Right lobe of liver (tissue), 6 donors: ENCODE measurements around the gene MATK. TPM values are rescaled to one million over a fixed set of nuclear protein-coding genes. Genes with fewer than 3 reads are reported as not detected.

ENCODE experiments used
- ATAC-seq, 4 donors: fragments of 200-7000 bp; cut with Tn5 transposase; one replicate each; pipeline ENCODE4 v1.9.1; 2020; ENCODE audit warnings: mild to moderate bottlenecking in 4 of 4, moderate library complexity in 4 of 4
- DNase-seq, 3 donors: peaks; one replicate each; pipeline ENCODE4 v3.0.0-alpha.2; 2020
- H3K27ac ChIP-seq, 3 donors: fragments of 200-600 bp; one replicate each; pipeline ENCODE4 v1.8.0; 2022
- H3K27me3 ChIP-seq, 2 donors: fragments of 200-600 bp; one replicate each; pipeline ENCODE4 v1.8.0; 2022
- H3K36me3 ChIP-seq, 4 donors: fragments of 200-600 bp; sonication (generic) in 1 of 4; one replicate each; pipeline versions ENCODE4 v1.5.1 to v1.8.0; 2017 to 2022; ENCODE audit warnings: control low read depth in 1 of 4
- H3K4me1 ChIP-seq, 4 donors: fragments of 200-600 bp; sonication (generic) in 1 of 4; one replicate each; pipeline versions ENCODE4 v1.5.1 to v1.8.0; 2017 to 2022; ENCODE audit warnings: control low read depth in 1 of 4
- H3K4me3 ChIP-seq, 3 donors: fragments of 200-600 bp; one replicate each; pipeline ENCODE4 v1.8.0; 2022
- H3K9me3 ChIP-seq, 4 donors: fragments of 200-600 bp; sonication (generic) in 1 of 4; one replicate each; pipeline versions ENCODE4 v1.5.1 to v1.8.0; 2017 to 2022; ENCODE audit warnings: control low read depth in 1 of 4
- CTCF ChIP-seq, 4 donors: fragments of 200-600 bp in 3 of 4; fragments of 450-650 bp in 1 of 4; IDR thresholded peaks; one replicate each; pipeline versions ENCODE4 v1.5.1 to v1.8.0; 2016 to 2022; ENCODE audit warnings: antibody characterized with exemption in 4 of 4, mild to moderate bottlenecking in 2 of 4
- POLR2A ChIP-seq: fragments of 450-650 bp; IDR thresholded peaks from one replicate; pipeline ENCODE4 v1.6.1; 2017; ENCODE audit warnings: antibody characterized with exemption, mild to moderate bottlenecking
- WGBS: methylation state at CpG from one replicate; pipeline ENCODE4 v1.1.6; 2018; ENCODE audit warnings: low coverage, low lambda C conversion rate; ENCODE audit not compliant: insufficient coverage; ENCODE audit errors: missing lambda C conversion rate; 5-methylcytosine and 5-hydroxymethylcytosine counted together
- intact Hi-C, 2 donors: fragments of 100-400 bp; cut with DNase I; formaldehyde crosslinking; loops; one replicate each; pipeline versions ENCODE4 v1.11.2 to v1.14.1; 2022
- total RNA-seq, 6 experiments: library from RNA; depleted of rRNA in 2 of 6; stranded (reverse); fragments of >200 nt in 2 of 6; fragmentation: NEBNext Ultra II Directional in 3 of 6; extraction: Animal tissue kit (Norgen Biotek cat#: 25700) in 3 of 6; gene quantifications; one replicate each; pipeline versions ENCODE4 v1.1.0 to v1.2.4, GENCODE V29; 2016 to 2023
- donor health status: DM: no; HTN: yes; CAD: no.
- donor health status: DM: no; HTN: no; CAD: no.
- donor health status: DM: no; HTN: no; CAD: no.
- donor health status: DM: no; HTN: yes; CAD: no.
- donor health status: DM: no; HTN: yes; CAD: no.

Gene MATK
- total RNA-seq, 6 experiments from 2014 or later: 0.49 to 2.5 (median 0.90) TPM

- DNase-seq: no peak
- no peak for ATAC-seq
- H3K27ac ChIP-seq: no peak overlapping the region
- no peaks in the 10 kb centered on the region for H3K36me3 ChIP-seq
- 89% methylated on average over 3 of the region's 12 CpGs for WGBS
- no peaks in the 10 kb centered on the region for H3K4me1 ChIP-seq
- TF ChIP-seq POLR2A (no peak), CTCF (IDR thresholded peaks at IDR 0.05) (no peak)
- no peaks in the 10 kb centered on the region for H3K9me3 ChIP-seq
- intact Hi-C loops: no loop called here
- H3K4me3 ChIP-seq: no peak overlapping the region
- H3K27me3 ChIP-seq: no peaks in the 10 kb centered on the region
These were observed 40.0 kb upstream of the MATK start for GRCh38 chr19:3826163-3826562.

- 40% methylated on average over 3 of the region's 32 CpGs for WGBS
- Histone ChIP-seq H3K27me3 (no peaks in the 10 kb centered on the region), H3K4me3 (no peak overlapping the region), H3K27ac (no peak overlapping the region), H3K4me1 (no peaks in the 10 kb centered on the region), H3K36me3 (no peaks in the 10 kb centered on the region), H3K9me3 (no peaks in the 10 kb centered on the region)
- no peak for DNase-seq
- TF ChIP-seq CTCF (IDR thresholded peaks at IDR 0.05) (no peak), POLR2A (no peak)
- intact Hi-C loops: no loop called here
- ATAC-seq: no peak
These were observed 39.2 kb upstream of the MATK start for GRCh38 chr19:3825286-3825956.

- ATAC-seq (no peak), DNase-seq (no peak)
- no peak for TF ChIP-seq CTCF (IDR thresholded peaks at IDR 0.05)
- no peak for TF ChIP-seq POLR2A
- intact Hi-C loops: no loop called here
- no peaks in the 10 kb centered on the region for H3K36me3 ChIP-seq
- H3K4me1 ChIP-seq: no peaks in the 10 kb centered on the region
- no peaks in the 10 kb centered on the region for H3K27me3 ChIP-seq
- 86% methylated on average over 4 of the region's 10 CpGs for WGBS
- H3K9me3 ChIP-seq: no peaks in the 10 kb centered on the region
- no peak overlapping the region for H3K27ac ChIP-seq
- no peak overlapping the region for H3K4me3 ChIP-seq
These were observed 37.2 kb upstream of the MATK start for GRCh38 chr19:3823350-3823713.

- H3K4me1 ChIP-seq: no peaks in the 10 kb centered on the region
- H3K4me3 ChIP-seq: no peak overlapping the region
- H3K27me3 ChIP-seq: no peaks in the 10 kb centered on the region
- H3K9me3 ChIP-seq: no peaks in the 10 kb centered on the region
- TF ChIP-seq POLR2A (no peak), CTCF (IDR thresholded peaks at IDR 0.05) (no peak)
- ATAC-seq: no peak
- DNase-seq: no peak
- H3K27ac ChIP-seq: no peak overlapping the region
- 78% methylated on average over 7 of the region's 26 CpGs for WGBS
- intact Hi-C loops: no loop called here
- no peaks in the 10 kb centered on the region for H3K36me3 ChIP-seq
These were observed 36.6 kb upstream of the MATK start for GRCh38 chr19:3822683-3823349.
